ENCODE results near the gene RSPH10B2. TPM values are rescaled to one million over a fixed set of nuclear protein-coding genes. Genes with fewer than 3 reads are reported as not detected.
"Not testable (repeated sequence)": the region's sequence is repeated elsewhere in the genome, so short reads cannot be mapped to it uniquely, and the experiment has no call there.

Gene RSPH10B2
- total RNA-seq, 1 donor from 2014 or later, result 1.2 TPM

GRCh38 chr7:6761186-6761585 lies 7.3 kb downstream of the RSPH10B2 start:
- FAIRE-seq; DNase-seq (ENCODE audit: low spot score in 2 of 2): not testable (repeated sequence)

DNA sequence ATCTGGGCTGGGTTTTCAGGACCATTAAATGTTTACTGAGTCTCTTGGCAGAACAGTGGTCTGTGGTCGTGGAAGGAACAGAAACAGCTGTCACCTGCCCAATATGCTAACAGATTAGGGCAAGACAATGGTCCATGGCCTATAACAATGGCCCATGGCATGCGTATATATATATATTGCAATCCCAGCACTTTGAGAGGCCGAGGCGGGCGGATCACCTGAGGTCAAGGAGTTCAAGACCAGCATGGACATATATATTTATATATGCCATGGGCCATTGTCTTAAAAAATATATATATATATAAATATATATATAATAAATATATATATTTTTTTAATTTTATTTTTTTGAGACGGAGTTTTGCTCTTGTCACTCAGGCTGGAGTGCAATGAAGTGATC lies 27.7 kb downstream of the RSPH10B2 start:
- DNase-seq (ENCODE audit: low spot score in 2 of 2); FAIRE-seq: not testable (repeated sequence)

GRCh38 chr7:6789353-6789752 lies 35.5 kb downstream of the RSPH10B2 start:
- not testable (repeated sequence) for DNase-seq (ENCODE audit: low spot score in 2 of 2); FAIRE-seq

- DNase-seq (ENCODE audit: low spot score in 2 of 2); FAIRE-seq: not testable (repeated sequence)
These were observed 38.4 kb downstream of the RSPH10B2 start for GRCh38 chr7:6792113-6792872.

DNA sequence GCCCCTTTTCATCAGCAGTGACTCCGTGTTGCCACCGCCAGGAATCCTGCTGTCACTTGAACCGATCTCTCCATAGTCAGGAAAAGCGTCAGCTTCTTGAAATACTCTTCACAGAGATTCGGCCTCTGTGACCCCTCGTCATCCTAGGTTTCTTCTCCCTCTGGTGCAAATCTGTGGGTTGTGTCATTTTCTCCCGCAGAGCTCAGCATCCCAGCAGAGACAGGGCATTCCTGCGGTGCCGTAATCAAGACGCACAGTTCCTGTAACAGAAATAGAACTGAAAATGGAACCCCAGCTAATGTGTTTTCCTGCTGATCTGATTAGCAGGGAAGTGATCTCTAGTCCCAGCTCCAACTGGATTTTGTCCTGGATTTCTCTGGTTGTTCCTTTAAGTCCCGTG lies 40.4 kb downstream of the RSPH10B2 start:
- FAIRE-seq; DNase-seq (ENCODE audit: low spot score in 2 of 2): not testable (repeated sequence)

DNA sequence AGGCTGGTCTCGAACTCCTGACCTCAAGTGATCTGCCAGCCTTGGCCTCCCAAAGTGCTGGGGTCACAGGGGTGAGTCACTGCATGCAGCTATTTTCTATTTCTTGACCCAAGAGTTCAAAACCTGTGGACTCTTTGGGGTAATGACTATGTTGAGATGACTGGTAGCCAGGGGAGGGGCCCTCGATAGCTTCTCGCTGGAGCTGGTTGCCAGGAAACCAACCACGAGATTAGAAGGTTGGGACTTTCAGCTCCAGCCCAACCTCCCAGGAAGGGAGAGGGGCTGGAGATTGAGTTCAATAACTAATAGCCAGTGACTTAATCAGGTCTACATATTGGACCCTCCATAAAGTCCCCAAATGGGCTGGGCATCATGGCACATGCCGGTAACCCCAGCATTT lies 43.3 kb downstream of the RSPH10B2 start:
- FAIRE-seq; DNase-seq (ENCODE audit: low spot score in 2 of 2): not testable (repeated sequence)

DNA sequence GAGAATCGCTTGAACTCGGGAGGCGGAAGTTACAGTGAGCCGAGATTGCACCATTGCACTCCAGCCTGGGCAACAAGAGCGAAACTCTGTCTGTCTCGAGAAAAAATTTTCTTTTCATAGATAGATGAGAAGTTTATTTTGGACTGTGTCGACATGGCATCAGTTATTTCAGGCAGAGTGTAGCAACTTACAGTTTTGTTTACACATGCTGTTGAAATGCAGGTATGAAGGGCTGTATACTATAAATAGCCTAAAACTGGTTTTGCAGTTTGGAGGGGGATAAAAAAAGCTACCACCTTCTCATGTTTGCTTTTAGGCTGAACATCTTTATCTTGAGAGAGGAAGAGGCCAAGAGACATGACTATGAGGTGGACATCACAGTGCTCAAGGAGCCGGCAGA lies 44.1 kb downstream of the RSPH10B2 start:
- not testable (repeated sequence) for DNase-seq (ENCODE audit: low spot score in 2 of 2); FAIRE-seq

- DNase-seq (ENCODE audit: low spot score in 2 of 2); FAIRE-seq: not testable (repeated sequence)
These were observed 46.0 kb downstream of the RSPH10B2 start for GRCh38 chr7:6799887-6800286.

DNA sequence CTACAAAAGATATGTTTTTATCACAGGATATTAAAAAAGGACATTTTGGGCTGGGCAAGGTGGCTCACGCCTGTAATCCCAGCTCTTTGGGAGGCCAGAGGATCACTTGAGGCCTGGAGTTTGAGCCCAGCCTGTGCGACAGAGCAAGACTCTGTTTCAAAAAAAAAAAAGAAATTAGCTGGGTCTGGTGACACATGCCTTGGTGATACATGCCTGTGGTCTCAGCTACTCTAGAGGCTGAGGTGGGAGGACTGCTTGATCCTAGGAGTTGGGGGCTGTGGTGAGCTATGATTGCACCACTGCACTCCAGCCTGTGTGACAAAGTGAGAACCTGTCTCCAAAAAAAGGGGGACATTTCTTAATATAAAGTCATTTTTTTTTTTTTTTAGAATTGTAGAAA lies 46.4 kb downstream of the RSPH10B2 start:
- DNase-seq (ENCODE audit: low spot score in 2 of 2); FAIRE-seq: not testable (repeated sequence)

- DNase-seq (ENCODE audit: low spot score in 2 of 2); FAIRE-seq: not testable (repeated sequence)
These were observed 53.6 kb downstream of the RSPH10B2 start for GRCh38 chr7:6807393-6807918.

DNA sequence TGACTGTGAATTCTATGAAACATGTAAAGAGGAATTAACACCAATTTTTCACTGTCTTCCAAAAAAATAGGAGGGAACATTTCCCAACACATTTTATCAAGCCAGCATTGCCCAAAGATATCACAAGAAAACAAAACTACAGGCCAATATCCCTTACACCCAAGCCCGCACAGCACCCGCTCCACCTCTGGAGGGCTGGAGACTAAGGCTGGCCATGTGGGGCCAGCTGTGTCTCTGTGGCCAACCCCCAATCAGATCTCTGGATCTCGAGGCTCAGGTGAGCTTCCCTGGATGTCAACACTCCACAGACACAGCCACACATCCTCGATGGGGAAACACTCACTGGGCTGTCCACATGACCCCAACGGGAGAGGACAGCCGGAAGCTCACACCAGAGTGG lies 54.1 kb downstream of the RSPH10B2 start:
- not testable (repeated sequence) for DNase-seq (ENCODE audit: low spot score in 2 of 2); FAIRE-seq

DNA sequence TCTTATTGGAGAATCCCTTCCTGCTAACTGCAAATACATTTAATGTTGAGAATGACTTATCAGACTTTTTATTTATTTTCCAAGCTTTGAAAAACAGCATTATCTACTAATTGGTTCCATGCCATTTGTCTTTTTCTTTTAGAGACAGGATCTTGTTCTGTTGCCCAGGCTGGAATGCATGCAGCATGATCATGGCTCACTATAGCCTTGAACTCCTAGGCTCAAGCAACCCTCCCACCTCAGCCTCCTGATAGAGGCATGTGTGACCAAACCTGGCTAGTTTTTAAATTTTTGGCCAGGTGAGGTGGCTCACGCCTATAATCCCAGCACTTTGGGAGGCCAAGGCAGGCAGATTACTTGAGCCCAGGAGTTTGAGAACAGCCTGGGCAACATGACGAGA lies 59.1 kb downstream of the RSPH10B2 start:
- not testable (repeated sequence) for DNase-seq (ENCODE audit: low spot score in 2 of 2); FAIRE-seq

DNA sequence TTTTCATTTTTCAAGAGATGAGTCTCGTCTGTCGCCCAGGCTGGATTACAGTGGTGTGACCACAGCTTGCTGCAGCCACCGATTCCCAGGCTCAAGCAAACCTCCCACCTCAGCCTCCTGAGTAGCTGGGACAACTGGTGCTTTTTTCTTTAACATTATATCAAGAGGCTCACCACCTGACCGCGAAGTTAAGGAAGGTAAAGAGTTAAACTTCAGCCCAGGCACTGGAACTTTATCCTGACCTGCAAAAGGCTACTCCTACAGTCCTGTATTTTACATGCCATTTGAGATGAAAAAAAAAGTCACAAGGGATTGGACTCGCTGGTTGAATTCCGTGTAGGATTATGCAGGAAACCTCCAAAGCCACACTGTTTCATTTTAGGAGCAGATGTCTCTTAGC lies 61.6 kb downstream of the RSPH10B2 start:
- DNase-seq (ENCODE audit: low spot score in 2 of 2); FAIRE-seq: not testable (repeated sequence)

GRCh38 chr7:6821622-6822021 lies 67.7 kb downstream of the RSPH10B2 start:
- FAIRE-seq; DNase-seq (ENCODE audit: low spot score in 2 of 2): not testable (repeated sequence)

- FAIRE-seq; DNase-seq (ENCODE audit: low spot score in 2 of 2): not testable (repeated sequence)
These were observed 71.6 kb downstream of the RSPH10B2 start for GRCh38 chr7:6825236-6826125.

- FAIRE-seq; DNase-seq (ENCODE audit: low spot score in 2 of 2): not testable (repeated sequence)
These were observed 72.2 kb downstream of the RSPH10B2 start, which contains the start of gene CCZ1B for GRCh38 chr7:6826151-6826550. Gene CCZ1B (minus strand): TSS chr7:6826275. CDS start chr7:6826197, 78 bp downstream.

DNA sequence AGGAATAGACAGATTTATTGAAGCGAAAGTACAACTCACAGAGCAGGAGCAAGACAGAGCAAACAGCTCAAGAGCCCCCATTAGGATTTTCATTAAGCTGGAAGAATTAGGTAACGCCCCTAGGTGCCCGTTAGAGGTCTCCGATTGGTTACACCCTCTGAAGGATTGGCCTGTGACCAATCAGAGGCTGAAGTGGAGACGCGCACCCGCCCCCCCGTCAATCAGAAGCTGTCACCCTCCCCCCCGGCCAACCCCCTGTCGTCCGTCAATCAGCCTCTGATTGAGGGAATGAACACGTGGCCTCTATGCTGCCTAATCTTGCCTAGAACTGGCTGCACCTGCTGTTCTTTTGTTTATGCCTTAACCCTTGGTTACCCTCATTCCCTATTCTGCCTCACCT lies 73.3 kb downstream of the RSPH10B2 start:
- not testable (repeated sequence) for FAIRE-seq; DNase-seq (ENCODE audit: low spot score in 2 of 2)

- not testable (repeated sequence) for FAIRE-seq; DNase-seq (ENCODE audit: low spot score in 2 of 2)
These were observed 75.7 kb downstream of the RSPH10B2 start for GRCh38 chr7:6829616-6830015.

GRCh38 chr7:6830026-6830425 lies 76.1 kb downstream of the RSPH10B2 start:
- not testable (repeated sequence) for DNase-seq (ENCODE audit: low spot score in 2 of 2); FAIRE-seq

GRCh38 chr7:6831018-6831725 lies 77.3 kb downstream of the RSPH10B2 start:
- DNase-seq (ENCODE audit: low spot score in 2 of 2), result no peak
- no peak for FAIRE-seq

All from frontal cortex (tissue), 4 donors.